ENCODE results near the gene KIAA1191.

The KIAA1191 gene

Small RNA genes within 50 kb of the gene (small RNA-seq; reads per million reads assigned to genes)
- 11.0 reads per million, percentile 61 among the genes with 10 or more reads in this experiment for gene MIR1271 (ENCODE audit: insufficient read depth)
